ENCODE results near the gene PDGFRA.

The PDGFRA gene

GRCh38 chr4:54209617-54210016, 19.5 kb upstream of the PDGFRA start:
- no peaks in the 10 kb centered on the region for H3K4me1 ChIP-seq (ENCODE audit: control insufficient read depth in 2 of 2, insufficient read depth in 2 of 2, low read length in 2 of 2)
- H3K9ac ChIP-seq (ENCODE audit: low read depth in 1 of 2, low read length in 2 of 2) = no peak overlapping the region
- H3K4me3 ChIP-seq (ENCODE audit: low read length in 2 of 2) = no peak overlapping the region
- H3K27ac ChIP-seq (ENCODE audit: low read depth in 2 of 2, low read length in 2 of 2) = no peak overlapping the region
- no peaks in the 10 kb centered on the region for H3K9me3 ChIP-seq (ENCODE audit: control insufficient read depth in 2 of 2, low read length in 2 of 2)
- no peaks in the 10 kb centered on the region for H3K36me3 ChIP-seq (ENCODE audit: control insufficient read depth in 2 of 2, insufficient read depth in 2 of 2, low read length in 2 of 2)
- H3K27me3 ChIP-seq (ENCODE audit: control insufficient read depth in 2 of 2, insufficient read depth in 2 of 2, low read length in 2 of 2) = peaks cover 0 to 5% of the 10 kb centered on the region in 2 donors

- Histone ChIP-seq H3K27ac (ENCODE audit: low read depth in 2 of 2, low read length in 2 of 2) (no peak overlapping the region), H3K9ac (ENCODE audit: low read depth in 1 of 2, low read length in 2 of 2) (no peak overlapping the region), H3K36me3 (ENCODE audit: control insufficient read depth in 2 of 2, insufficient read depth in 2 of 2, low read length in 2 of 2) (no peaks in the 10 kb centered on the region), H3K27me3 (ENCODE audit: control insufficient read depth in 2 of 2, insufficient read depth in 2 of 2, low read length in 2 of 2) (peaks cover 0 to 7% of the 10 kb centered on the region in 2 donors), H3K4me1 (ENCODE audit: control insufficient read depth in 2 of 2, insufficient read depth in 2 of 2, low read length in 2 of 2) (peaks cover 2 to 4% of the 10 kb centered on the region in 2 donors), H3K4me3 (ENCODE audit: low read length in 2 of 2) (no peak overlapping the region), H3K9me3 (ENCODE audit: control insufficient read depth in 2 of 2, low read length in 2 of 2) (no peaks in the 10 kb centered on the region)
These were observed 16.1 kb upstream of the PDGFRA start for GRCh38 chr4:54213001-54213400.

GRCh38 chr4:54213761-54214160, 15.3 kb upstream of the PDGFRA start:
- H3K27ac ChIP-seq (ENCODE audit: low read depth in 2 of 2, low read length in 2 of 2) = no peak overlapping the region
- peaks cover 0 to 13% of the 10 kb centered on the region in 2 donors for H3K27me3 ChIP-seq (ENCODE audit: control insufficient read depth in 2 of 2, insufficient read depth in 2 of 2, low read length in 2 of 2)
- H3K9me3 ChIP-seq (ENCODE audit: control insufficient read depth in 2 of 2, low read length in 2 of 2) = no peaks in the 10 kb centered on the region
- peaks cover 2 to 6% of the 10 kb centered on the region in 2 donors for H3K4me1 ChIP-seq (ENCODE audit: control insufficient read depth in 2 of 2, insufficient read depth in 2 of 2, low read length in 2 of 2)
- H3K4me3 ChIP-seq (ENCODE audit: low read length in 2 of 2) = no peak overlapping the region
- H3K36me3 ChIP-seq (ENCODE audit: control insufficient read depth in 2 of 2, insufficient read depth in 2 of 2, low read length in 2 of 2) = no peaks in the 10 kb centered on the region
- no peak overlapping the region for H3K9ac ChIP-seq (ENCODE audit: low read depth in 1 of 2, low read length in 2 of 2)

GRCh38 chr4:54215379-54216077, 13.6 kb upstream of the PDGFRA start:
- Histone ChIP-seq H3K36me3 (ENCODE audit: control insufficient read depth in 2 of 2, insufficient read depth in 2 of 2, low read length in 2 of 2) (no peaks in the 10 kb centered on the region), H3K9me3 (ENCODE audit: control insufficient read depth in 2 of 2, low read length in 2 of 2) (no peaks in the 10 kb centered on the region), H3K4me3 (ENCODE audit: low read length in 2 of 2) (no peak overlapping the region), H3K4me1 (ENCODE audit: control insufficient read depth in 2 of 2, insufficient read depth in 2 of 2, low read length in 2 of 2) (peaks cover 2 to 6% of the 10 kb centered on the region in 2 donors), H3K9ac (ENCODE audit: low read depth in 1 of 2, low read length in 2 of 2) (no peak overlapping the region), H3K27me3 (ENCODE audit: control insufficient read depth in 2 of 2, insufficient read depth in 2 of 2, low read length in 2 of 2) (peaks cover 3 to 9% of the 10 kb centered on the region in 2 donors), H3K27ac (ENCODE audit: low read depth in 2 of 2, low read length in 2 of 2) (no peak overlapping the region)

GRCh38 chr4:54217642-54218495, 11.2 kb upstream of the PDGFRA start:
- peak overlapping the region in 1 of 2 donors; percentile 19 for H3K9ac ChIP-seq (ENCODE audit: low read depth in 1 of 2, low read length in 2 of 2)
- H3K4me3 ChIP-seq (ENCODE audit: low read length in 2 of 2) = peak overlapping the region; percentile 57
- peaks cover 3 to 15% of the 10 kb centered on the region in 2 donors for H3K27me3 ChIP-seq (ENCODE audit: control insufficient read depth in 2 of 2, insufficient read depth in 2 of 2, low read length in 2 of 2)
- H3K36me3 ChIP-seq (ENCODE audit: control insufficient read depth in 2 of 2, insufficient read depth in 2 of 2, low read length in 2 of 2) = no peaks in the 10 kb centered on the region
- no peak overlapping the region for H3K27ac ChIP-seq (ENCODE audit: low read depth in 2 of 2, low read length in 2 of 2)
- peaks cover 2 to 6% of the 10 kb centered on the region in 2 donors for H3K4me1 ChIP-seq (ENCODE audit: control insufficient read depth in 2 of 2, insufficient read depth in 2 of 2, low read length in 2 of 2)
- H3K9me3 ChIP-seq (ENCODE audit: control insufficient read depth in 2 of 2, low read length in 2 of 2) = no peaks in the 10 kb centered on the region

GRCh38 chr4:54218736-54219135, 10.4 kb upstream of the PDGFRA start:
- H3K36me3 ChIP-seq (ENCODE audit: control insufficient read depth in 2 of 2, insufficient read depth in 2 of 2, low read length in 2 of 2) = no peaks in the 10 kb centered on the region
- no peaks in the 10 kb centered on the region for H3K9me3 ChIP-seq (ENCODE audit: control insufficient read depth in 2 of 2, low read length in 2 of 2)
- no peak overlapping the region for H3K4me3 ChIP-seq (ENCODE audit: low read length in 2 of 2)
- peaks cover 3 to 18% of the 10 kb centered on the region in 2 donors for H3K27me3 ChIP-seq (ENCODE audit: control insufficient read depth in 2 of 2, insufficient read depth in 2 of 2, low read length in 2 of 2)
- no peak overlapping the region for H3K27ac ChIP-seq (ENCODE audit: low read depth in 2 of 2, low read length in 2 of 2)
- H3K9ac ChIP-seq (ENCODE audit: low read depth in 1 of 2, low read length in 2 of 2) = no peak overlapping the region
- peaks cover 2 to 6% of the 10 kb centered on the region in 2 donors for H3K4me1 ChIP-seq (ENCODE audit: control insufficient read depth in 2 of 2, insufficient read depth in 2 of 2, low read length in 2 of 2)

GRCh38 chr4:54224996-54225597, 4.0 kb upstream of the PDGFRA start:
- Histone ChIP-seq H3K9ac (ENCODE audit: low read depth in 1 of 2, low read length in 2 of 2) (no peak overlapping the region), H3K36me3 (ENCODE audit: control insufficient read depth in 2 of 2, insufficient read depth in 2 of 2, low read length in 2 of 2) (no peaks in the 10 kb centered on the region), H3K9me3 (ENCODE audit: control insufficient read depth in 2 of 2, low read length in 2 of 2) (no peaks in the 10 kb centered on the region), H3K4me3 (ENCODE audit: low read length in 2 of 2) (peak overlapping the region in 1 of 2 donors; percentile 61), H3K27me3 (ENCODE audit: control insufficient read depth in 2 of 2, insufficient read depth in 2 of 2, low read length in 2 of 2) (peaks cover 51 to 62% of the 10 kb centered on the region in 2 donors), H3K4me1 (ENCODE audit: control insufficient read depth in 2 of 2, insufficient read depth in 2 of 2, low read length in 2 of 2) (peaks cover 15 to 22% of the 10 kb centered on the region in 2 donors), H3K27ac (ENCODE audit: low read depth in 2 of 2, low read length in 2 of 2) (peak overlapping the region; percentile 38 to 44)

- H3K27me3 ChIP-seq (ENCODE audit: control insufficient read depth in 2 of 2, insufficient read depth in 2 of 2, low read length in 2 of 2) = peaks cover 57 to 68% of the 10 kb centered on the region in 2 donors
- H3K4me3 ChIP-seq (ENCODE audit: low read length in 2 of 2) = peak overlapping the region; percentile 40 to 61
- peaks cover 15 to 22% of the 10 kb centered on the region in 2 donors for H3K4me1 ChIP-seq (ENCODE audit: control insufficient read depth in 2 of 2, insufficient read depth in 2 of 2, low read length in 2 of 2)
These were observed 3.3 kb upstream of the PDGFRA start for GRCh38 chr4:54225598-54226403.

GRCh38 chr4:54226404-54227255, 2.5 kb upstream of the PDGFRA start:
- Histone ChIP-seq H3K9ac (ENCODE audit: low read depth in 1 of 2, low read length in 2 of 2) (peak overlapping the region; percentile 34 to 47), H3K27me3 (ENCODE audit: control insufficient read depth in 2 of 2, insufficient read depth in 2 of 2, low read length in 2 of 2) (peaks cover 65 to 74% of the 10 kb centered on the region in 2 donors), H3K27ac (ENCODE audit: low read depth in 2 of 2, low read length in 2 of 2) (peak overlapping the region; percentile 50 to 57), H3K4me1 (ENCODE audit: control insufficient read depth in 2 of 2, insufficient read depth in 2 of 2, low read length in 2 of 2) (peaks cover 15 to 22% of the 10 kb centered on the region in 2 donors), H3K36me3 (ENCODE audit: control insufficient read depth in 2 of 2, insufficient read depth in 2 of 2, low read length in 2 of 2) (no peaks in the 10 kb centered on the region), H3K9me3 (ENCODE audit: control insufficient read depth in 2 of 2, low read length in 2 of 2) (no peaks in the 10 kb centered on the region), H3K4me3 (ENCODE audit: low read length in 2 of 2) (peak overlapping the region; percentile 54 to 61)

More at GRCh38 chr4:54225598-54226403, 3.3 kb upstream of the PDGFRA start:
- no peaks in the 10 kb centered on the region for H3K36me3 ChIP-seq (ENCODE audit: control insufficient read depth in 2 of 2, insufficient read depth in 2 of 2, low read length in 2 of 2)
- H3K27ac ChIP-seq (ENCODE audit: low read depth in 2 of 2, low read length in 2 of 2) = peak overlapping the region; percentile 50 to 57
- peak overlapping the region in 1 of 2 donors; percentile 34 for H3K9ac ChIP-seq (ENCODE audit: low read depth in 1 of 2, low read length in 2 of 2)
- H3K9me3 ChIP-seq (ENCODE audit: control insufficient read depth in 2 of 2, low read length in 2 of 2) = no peaks in the 10 kb centered on the region

All from mucosa of rectum (tissue), 2 donors.